SK-N-SH (cell line): ENCODE results near the gene CYP3A5. TPM values are rescaled to one million over a fixed set of nuclear protein-coding genes. Genes with fewer than 3 reads are reported as not detected.

Experiments
- CTCF ChIA-PET: fragments of 300-600, 350-600 bp; formaldehyde crosslinking; extraction: SDS; loops from one replicate; lab custom pipeline; 2021; lab: Yijun Ruan, JAX
- POLR2A ChIA-PET: fragments of 350-600 bp; sonication (Branson Sonifier 250); formaldehyde crosslinking; extraction: SDS; loops from one replicate; lab custom pipeline; 2020; ENCODE audit warnings: antibody characterized with exemption, inconsistent platforms; lab: Yijun Ruan, JAX
- DNase-seq: peaks from one replicate; pipeline ENCODE4 v3.0.0; 2012
- H2AFZ ChIP-seq: fragments of 200-600 bp; sonication (generic); 2 replicates; pipeline ENCODE4 v1.8.1; 2016; ENCODE audit warnings: antibody characterized with exemption, mild to moderate bottlenecking, low read depth
- H3F3A ChIP-seq: fragments of 200-600 bp; sonication (generic); replicated peaks from 2 replicates; pipeline ENCODE3; 2016; ENCODE audit warnings: antibody characterized with exemption, mild to moderate bottlenecking; ENCODE audit not compliant: insufficient read depth
- H3K27ac ChIP-seq, 2 experiments: fragments of 200-500 bp in 1 of 2; fragments of 200-600 bp in 1 of 2; sonication (Bioruptor generic) in 1 of 2; sonication (generic), shearing (Covaris generic) in 1 of 2; 2 replicates each; pipeline versions ENCODE4 v1.5.1 to v1.6.1; 2014 to 2016; ENCODE audit warnings: low read depth in 2 of 2, inconsistent platforms in 1 of 2, low read length in 1 of 2, mild to moderate bottlenecking in 1 of 2, mixed read lengths in 1 of 2
- H3K27me3 ChIP-seq: fragments of 200-600 bp; sonication (generic), shearing (Covaris generic); 2 replicates; pipeline ENCODE4 v1.6.1; 2016; ENCODE audit warnings: mixed run types; ENCODE audit not compliant: insufficient read depth
- H3K36me3 ChIP-seq, 2 experiments: fragments of 200-500 bp in 1 of 2; fragments of 200-600 bp in 1 of 2; sonication (Bioruptor generic) in 1 of 2; sonication (generic) in 1 of 2; replicated peaks in 1 of 2; 2 replicates each; pipeline versions ENCODE3 to v1.5.1; 2014 to 2016; ENCODE audit warnings: low read length in 1 of 2, mild to moderate bottlenecking in 1 of 2; ENCODE audit not compliant: insufficient read depth in 2 of 2, control insufficient read depth in 1 of 2
- H3K4me1 ChIP-seq, 2 experiments: fragments of 200-500 bp in 1 of 2; fragments of 200-600 bp in 1 of 2; sonication (Bioruptor generic) in 1 of 2; sonication (generic), shearing (Covaris generic) in 1 of 2; 2 replicates each; pipeline versions ENCODE4 v1.5.1 to v1.6.1; 2014 to 2016; ENCODE audit warnings: low read depth in 1 of 2, low read length in 1 of 2, mixed run types in 1 of 2; ENCODE audit not compliant: insufficient read depth in 2 of 2, control insufficient read depth in 1 of 2
- H3K4me2 ChIP-seq: fragments of 200-600 bp; sonication (generic), shearing (Covaris generic); 2 replicates; pipeline ENCODE4 v1.6.1; 2017; ENCODE audit warnings: mixed run types
- H3K4me3 ChIP-seq, 2 experiments: fragments of 200-500 bp in 1 of 2; fragments of 200-600 bp in 1 of 2; sonication (Bioruptor generic) in 1 of 2; sonication (generic), shearing (Covaris generic) in 1 of 2; 2 replicates each; pipeline versions ENCODE4 v1.5.1 to v1.8.1; 2014 to 2016; ENCODE audit warnings: low read depth in 2 of 2, inconsistent platforms in 1 of 2, low read length in 1 of 2, mild to moderate bottlenecking in 1 of 2, mixed read lengths in 1 of 2, moderate library complexity in 1 of 2
- H3K79me2 ChIP-seq: fragments of 200-600 bp; sonication (generic); 2 replicates; pipeline ENCODE4 v1.8.1; 2017; ENCODE audit warnings: mild to moderate bottlenecking; ENCODE audit not compliant: insufficient read depth
- H3K9ac ChIP-seq: fragments of 200-600 bp; sonication (generic); 2 replicates; pipeline ENCODE4 v1.6.1; 2017; ENCODE audit warnings: mixed run types
- H3K9me2 ChIP-seq: fragments of 200-600 bp; sonication (generic); 2 replicates; pipeline ENCODE4 v1.6.1; 2017; ENCODE audit warnings: mixed run types
- H3K9me3 ChIP-seq: fragments of 200-600 bp; sonication (generic); 2 replicates; pipeline ENCODE4 v1.6.1; 2017; ENCODE audit warnings: mixed run types, mild to moderate bottlenecking, moderate library complexity
- H4K20me1 ChIP-seq: fragments of 200-600 bp; sonication (generic); 2 replicates; pipeline ENCODE4 v1.6.1; 2017; ENCODE audit warnings: mild to moderate bottlenecking, mixed run types; ENCODE audit not compliant: insufficient read depth
- CHD2 ChIP-seq: fragments of 150-350 bp; IDR thresholded peaks from 2 replicates; pipeline ENCODE4 v1.6.1; 2018; ENCODE audit warnings: low read length; ENCODE audit not compliant: partially characterized antibody
- CTCF ChIP-seq: fragments of 200-600 bp; sonication (generic); IDR thresholded peaks from 2 replicates; pipeline ENCODE4 v1.6.1; 2017; ENCODE audit warnings: antibody characterized with exemption, mild to moderate bottlenecking, moderate library complexity
- ELF1 ChIP-seq: IDR thresholded peaks from 2 replicates; pipeline ENCODE4 v1.4.0; 2012
- EZH2phosphoT487 ChIP-seq: fragments of 200-600 bp; sonication (generic); IDR thresholded peaks from 2 replicates; pipeline ENCODE4 v1.6.1; 2017; ENCODE audit warnings: low read depth, mixed run types, mild to moderate bottlenecking, antibody characterized with exemption, moderate library complexity, borderline replicate concordance
- FOSL2 ChIP-seq: IDR thresholded peaks from 2 replicates; pipeline ENCODE4 v1.4.0; 2012; ENCODE audit warnings: low read depth, mild to moderate bottlenecking, moderate library complexity, borderline replicate concordance
- FOXJ3 ChIP-seq: sonication (generic); formaldehyde crosslinking; IDR thresholded peaks from 2 replicates; pipeline ENCODE4 v1.5.1; 2020; ENCODE audit warnings: mild to moderate bottlenecking, missing genetic modification reagents
- GABPA ChIP-seq: IDR thresholded peaks from 2 replicates; pipeline ENCODE4 v1.4.0; 2012; ENCODE audit warnings: low read depth, mild to moderate bottlenecking
- GATA2 ChIP-seq: sonication (generic); formaldehyde crosslinking; IDR thresholded peaks from 2 replicates; pipeline ENCODE4 v1.5.0; 2020; ENCODE audit warnings: mild to moderate bottlenecking, missing genetic modification reagents
- JUND ChIP-seq: IDR thresholded peaks from 2 replicates; pipeline ENCODE4 v1.4.0; 2012
- NFIC ChIP-seq: IDR thresholded peaks from 2 replicates; pipeline ENCODE4 v1.4.0; 2012; ENCODE audit warnings: borderline replicate concordance
- NRF1 ChIP-seq: IDR thresholded peaks from 2 replicates; pipeline ENCODE4 v1.6.1; 2012; ENCODE audit warnings: low read depth, mild to moderate bottlenecking, low read length
- RAD21 ChIP-seq: IDR thresholded peaks from 2 replicates; pipeline ENCODE4 v1.6.1; 2012; ENCODE audit warnings: mild to moderate bottlenecking, low read length
- RFX5 ChIP-seq: IDR thresholded peaks from 2 replicates; pipeline ENCODE4 v1.6.1; 2012; ENCODE audit warnings: mild to moderate bottlenecking, improper control_type of control experiment, low read length
- RXRA ChIP-seq: IDR thresholded peaks from 2 replicates; pipeline ENCODE4 v1.4.0; 2012; ENCODE audit warnings: low read depth, mild to moderate bottlenecking, borderline replicate concordance
- SIN3A ChIP-seq: IDR thresholded peaks from 2 replicates; pipeline ENCODE4 v1.6.1; 2012; ENCODE audit warnings: low read depth, mild to moderate bottlenecking, low read length, moderate library complexity, borderline replicate concordance
- TCF12 ChIP-seq: IDR thresholded peaks from 2 replicates; pipeline ENCODE4 v1.4.0; 2012
- TEAD4 ChIP-seq: IDR thresholded peaks from 2 replicates; pipeline ENCODE4 v1.4.0; 2012; ENCODE audit warnings: mild to moderate bottlenecking, borderline replicate concordance; ENCODE audit not compliant: insufficient read depth
- YY1 ChIP-seq: IDR thresholded peaks from 2 replicates; pipeline ENCODE4 v1.4.0; 2012; ENCODE audit warnings: low read depth, mild to moderate bottlenecking
- WGBS: methylation state at CpG from one replicate; pipeline ENCODE4 v1.1.6; 2017; ENCODE audit warnings: low lambda C conversion rate; 5-methylcytosine and 5-hydroxymethylcytosine counted together
- polyA plus RNA-seq, 3 experiments: library from polyadenylated mRNA; depleted of rRNA; stranded (reverse); fragments of >200 nt; gene quantifications; 2 replicates each; pipeline ENCODE4 v1.2.3, GENCODE V29; 2012
- TF ChIP-seq, protein P1 (sequence below): IDR thresholded peaks from 2 replicates; pipeline ENCODE4; 2012
- TF ChIP-seq, protein P2 (sequence below): fragments of 150-350 bp; IDR thresholded peaks from 2 replicates; pipeline ENCODE4 v1.6.1; 2017; ENCODE audit warnings: antibody characterized with exemption, low read length, low read depth, borderline replicate concordance
- TF ChIP-seq, protein P3 (sequence below): IDR thresholded peaks from 2 replicates; pipeline ENCODE4 v1.4.0; 2012; ENCODE audit warnings: low read depth
- TF ChIP-seq, protein P4 (sequence below): IDR thresholded peaks from 2 replicates; pipeline ENCODE4 v1.4.0; 2012; ENCODE audit warnings: low read depth, borderline replicate concordance

Gene CYP3A5
- polyA plus RNA-seq, 1 of the 3 experiments (the other 2 are of a cell fraction) = 0.25 TPM

- TF ChIP-seq FOXJ3 (no peak), EZH2phosphoT487 (no peak), GATA2 (CRISPR knock-in tag) (no peak), FOSL2 (no peak), TCF12 (no peak), TEAD4 (no peak), YY1 (no peak), RFX5 (no peak), RXRA (no peak), RAD21 (no peak), GABPA (no peak), SIN3A (no peak), NRF1 (no peak), NFIC (no peak), CHD2 (no peak), ELF1 (no peak)
- TF ChIP-seq, protein P1, sequence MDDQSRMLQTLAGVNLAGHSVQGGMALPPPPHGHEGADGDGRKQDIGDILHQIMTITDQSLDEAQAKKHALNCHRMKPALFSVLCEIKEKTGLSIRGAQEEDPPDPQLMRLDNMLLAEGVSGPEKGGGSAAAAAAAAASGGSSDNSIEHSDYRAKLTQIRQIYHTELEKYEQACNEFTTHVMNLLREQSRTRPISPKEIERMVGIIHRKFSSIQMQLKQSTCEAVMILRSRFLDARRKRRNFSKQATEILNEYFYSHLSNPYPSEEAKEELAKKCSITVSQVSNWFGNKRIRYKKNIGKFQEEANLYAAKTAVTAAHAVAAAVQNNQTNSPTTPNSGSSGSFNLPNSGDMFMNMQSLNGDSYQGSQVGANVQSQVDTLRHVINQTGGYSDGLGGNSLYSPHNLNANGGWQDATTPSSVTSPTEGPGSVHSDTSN = no peak
- TF ChIP-seq, protein P2, sequence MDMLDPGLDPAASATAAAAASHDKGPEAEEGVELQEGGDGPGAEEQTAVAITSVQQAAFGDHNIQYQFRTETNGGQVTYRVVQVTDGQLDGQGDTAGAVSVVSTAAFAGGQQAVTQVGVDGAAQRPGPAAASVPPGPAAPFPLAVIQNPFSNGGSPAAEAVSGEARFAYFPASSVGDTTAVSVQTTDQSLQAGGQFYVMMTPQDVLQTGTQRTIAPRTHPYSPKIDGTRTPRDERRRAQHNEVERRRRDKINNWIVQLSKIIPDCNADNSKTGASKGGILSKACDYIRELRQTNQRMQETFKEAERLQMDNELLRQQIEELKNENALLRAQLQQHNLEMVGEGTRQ = no peak
- TF ChIP-seq, all 33 proteins: peak for 0
These were observed 73.3 kb downstream of the CYP3A5 start for GRCh38 chr7:99606531-99606930.

DNA sequence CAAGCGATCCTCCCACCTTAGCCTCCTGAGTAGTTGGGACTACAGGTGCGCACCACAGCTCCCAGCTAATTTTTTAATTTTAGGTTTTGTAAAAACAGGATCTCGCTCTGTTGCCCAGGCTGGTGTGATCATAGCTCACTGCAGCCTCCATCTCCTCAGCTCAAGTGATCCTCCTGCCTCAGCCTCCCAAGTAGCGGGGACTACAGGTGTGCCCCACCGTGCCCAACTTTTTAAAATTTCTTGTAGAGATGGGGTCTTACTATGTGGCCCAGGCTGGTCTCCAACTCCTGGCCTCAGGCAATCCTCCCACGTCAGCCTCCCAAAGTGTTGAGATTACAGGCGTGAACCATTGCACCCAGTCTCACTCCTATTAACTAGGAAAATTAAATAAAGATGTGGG lies 74.3 kb downstream of the CYP3A5 start:
- Histone ChIP-seq H3K4me3 (no peak overlapping the region), H3K27me3 (no peaks in the 10 kb centered on the region), H3K9ac (no peak overlapping the region), H2AFZ (no peak overlapping the region), H4K20me1 (no peaks in the 10 kb centered on the region), H3K4me1 (no peaks in the 10 kb centered on the region), H3K36me3 (no peaks in the 10 kb centered on the region), H3K9me3 (no peaks in the 10 kb centered on the region), H3K79me2 (no peaks in the 10 kb centered on the region), H3K4me2 (no peak overlapping the region), H3F3A (no peaks in the 10 kb centered on the region), H3K9me2 (no peaks in the 10 kb centered on the region), H3K27ac (no peak overlapping the region)
- 76% methylated on average over 7 of the region's 7 CpGs for WGBS
- DNase-seq = no peak
- CTCF ChIA-PET = interaction anchor here (2.1 to 4.6 kb wide), 2 partner anchors 11 to 25 kb away, joined by 6 to 28 read pairs; partner anchors contain the start of gene ZSCAN25
- POLR2A ChIA-PET = interaction anchor here (1.8 kb wide), 1 partner anchor 11 kb away, joined by 5 read pairs; the partner anchor contains the start of gene ZSCAN25
- TF ChIP-seq TCF12 = no peak
- TF ChIP-seq, protein P1 = no peak
- TF ChIP-seq, protein P3, sequence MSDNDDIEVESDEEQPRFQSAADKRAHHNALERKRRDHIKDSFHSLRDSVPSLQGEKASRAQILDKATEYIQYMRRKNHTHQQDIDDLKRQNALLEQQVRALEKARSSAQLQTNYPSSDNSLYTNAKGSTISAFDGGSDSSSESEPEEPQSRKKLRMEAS = no peak
- TF ChIP-seq, protein P4, sequence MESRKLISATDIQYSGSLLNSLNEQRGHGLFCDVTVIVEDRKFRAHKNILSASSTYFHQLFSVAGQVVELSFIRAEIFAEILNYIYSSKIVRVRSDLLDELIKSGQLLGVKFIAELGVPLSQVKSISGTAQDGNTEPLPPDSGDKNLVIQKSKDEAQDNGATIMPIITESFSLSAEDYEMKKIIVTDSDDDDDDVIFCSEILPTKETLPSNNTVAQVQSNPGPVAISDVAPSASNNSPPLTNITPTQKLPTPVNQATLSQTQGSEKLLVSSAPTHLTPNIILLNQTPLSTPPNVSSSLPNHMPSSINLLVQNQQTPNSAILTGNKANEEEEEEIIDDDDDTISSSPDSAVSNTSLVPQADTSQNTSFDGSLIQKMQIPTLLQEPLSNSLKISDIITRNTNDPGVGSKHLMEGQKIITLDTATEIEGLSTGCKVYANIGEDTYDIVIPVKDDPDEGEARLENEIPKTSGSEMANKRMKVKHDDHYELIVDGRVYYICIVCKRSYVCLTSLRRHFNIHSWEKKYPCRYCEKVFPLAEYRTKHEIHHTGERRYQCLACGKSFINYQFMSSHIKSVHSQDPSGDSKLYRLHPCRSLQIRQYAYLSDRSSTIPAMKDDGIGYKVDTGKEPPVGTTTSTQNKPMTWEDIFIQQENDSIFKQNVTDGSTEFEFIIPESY = no peak
- TF ChIP-seq JUND = no peak
- TF ChIP-seq RXRA = no peak
- TF ChIP-seq GABPA = no peak
- no peak for TF ChIP-seq CTCF
- no peak for TF ChIP-seq TEAD4

More at GRCh38 chr7:99606531-99606930, 73.3 kb downstream of the CYP3A5 start:
- Histone ChIP-seq H3F3A (no peaks in the 10 kb centered on the region), H3K4me1 (no peaks in the 10 kb centered on the region), H4K20me1 (no peaks in the 10 kb centered on the region), H3K27me3 (no peaks in the 10 kb centered on the region), H2AFZ (no peak overlapping the region), H3K9me3 (no peaks in the 10 kb centered on the region), H3K9me2 (no peaks in the 10 kb centered on the region), H3K4me2 (no peak overlapping the region), H3K36me3 (no peaks in the 10 kb centered on the region), H3K9ac (no peak overlapping the region), H3K27ac (no peak overlapping the region), H3K4me3 (no peak overlapping the region), H3K79me2 (no peaks in the 10 kb centered on the region)
- CTCF ChIA-PET = interaction anchor here (2.5 to 4.6 kb wide), 2 partner anchors 10 to 27 kb away, joined by 7 to 28 read pairs; partner anchors contain the start of gene ZSCAN25
- WGBS = 51% methylated on average over 8 of the region's 8 CpGs
- POLR2A ChIA-PET = interaction anchor here (0.6 kb wide), 1 partner anchor 70 kb away, joined by 4 read pairs; no protein-coding TSS in a partner anchor
- no peak for DNase-seq
